ENCODE measurements around the gene LIM2. TPM values are rescaled to one million over a fixed set of nuclear protein-coding genes. Genes with fewer than 3 reads are reported as not detected.
A peak's percentile ranks its signal among the peaks of the same experiment; 100 is the strongest.

LIM2 gene
- polyA plus RNA-seq, 3 donors from 2014 or later = 19.2 to 40.0 (median 37.9) TPM

- Mint-ChIP-seq H3K27me3 (ENCODE audit: low read depth in 3 of 3) (peaks cover 0 to 4% (median 0%) of the 10 kb centered on the region in 3 donors), H3K4me3 (no peak overlapping the region), H3K27ac (no peak overlapping the region), H3K9me3 (peaks cover 0 to 1% (median 0%) of the 10 kb centered on the region in 6 donors), H3K36me3 (peaks cover 8 to 25% (median 23%) of the 10 kb centered on the region in 3 donors), H3K4me1 (peaks cover 0 to 2% of the 10 kb centered on the region in 2 donors)
- no peak for DNase-seq
Observed at GRCh38 chr19:51354103-51354741, 33.6 kb downstream of the LIM2 start.

- H3K36me3 Mint-ChIP-seq = peaks cover 8 to 25% (median 23%) of the 10 kb centered on the region in 3 donors
- H3K4me1 Mint-ChIP-seq = peaks cover 0 to 2% of the 10 kb centered on the region in 2 donors
- no peak overlapping the region for H3K27ac Mint-ChIP-seq
- no peak for DNase-seq
- H3K4me3 Mint-ChIP-seq = no peak overlapping the region
- peaks cover 0 to 6% (median 0%) of the 10 kb centered on the region in 3 donors for H3K27me3 Mint-ChIP-seq (ENCODE audit: low read depth in 3 of 3)
- no peaks in the 10 kb centered on the region for H3K9me3 Mint-ChIP-seq
Observed at GRCh38 chr19:51352783-51353360, 34.9 kb downstream of the LIM2 start.

- peaks cover 0 to 4% (median 0%) of the 10 kb centered on the region in 3 donors for H3K27me3 Mint-ChIP-seq (ENCODE audit: low read depth in 3 of 3)
- H3K4me1 Mint-ChIP-seq = peaks cover 0 to 2% of the 10 kb centered on the region in 2 donors
- no peak overlapping the region for H3K27ac Mint-ChIP-seq
- peaks cover 11 to 27% (median 25%) of the 10 kb centered on the region in 3 donors for H3K36me3 Mint-ChIP-seq
- no peak overlapping the region for H3K4me3 Mint-ChIP-seq
- no peaks in the 10 kb centered on the region for H3K9me3 Mint-ChIP-seq
- DNase-seq = no peak
Observed at GRCh38 chr19:51351266-51351990, 36.3 kb downstream of the LIM2 start.

DNA sequence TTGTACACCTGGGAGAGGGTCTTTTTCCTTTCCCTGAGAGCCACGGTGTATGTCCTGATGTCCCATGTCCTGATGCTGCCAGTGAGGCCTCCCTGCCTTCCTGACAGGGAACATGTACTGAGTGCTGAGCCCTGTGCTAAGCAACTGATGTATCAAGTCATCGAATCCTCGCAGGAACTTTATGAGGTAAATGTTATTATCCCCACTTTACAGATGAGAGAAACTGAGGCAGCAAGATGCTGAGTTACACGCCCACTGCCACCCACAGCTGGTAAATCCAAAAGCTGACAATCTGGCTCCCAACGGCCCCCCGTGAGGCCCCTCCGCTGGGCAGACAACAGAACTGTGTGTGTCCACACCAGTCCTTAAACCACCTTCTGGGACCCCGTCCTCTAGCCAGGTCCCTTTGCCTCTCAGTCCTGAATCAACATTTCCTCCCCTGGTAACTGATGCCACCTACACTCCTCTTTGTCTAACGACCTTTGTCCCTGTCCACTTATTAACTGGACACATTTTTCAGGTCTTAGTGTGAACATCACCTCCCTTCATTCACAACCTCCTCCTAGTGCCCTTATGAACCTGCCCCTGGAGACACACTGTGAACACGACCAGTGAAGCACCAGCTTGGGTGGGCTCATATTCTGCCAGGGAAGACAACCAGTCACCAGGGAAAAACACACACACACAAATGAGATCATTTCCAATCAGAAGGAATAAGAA lies 40.4 kb downstream of the LIM2 start:
- Mint-ChIP-seq H3K4me3 (no peak overlapping the region), H3K27me3 (ENCODE audit: low read depth in 3 of 3) (peaks cover 0 to 4% (median 0%) of the 10 kb centered on the region in 3 donors), H3K4me1 (no peaks in the 10 kb centered on the region), H3K27ac (no peak overlapping the region), H3K9me3 (no peaks in the 10 kb centered on the region), H3K36me3 (peaks cover 11 to 29% (median 25%) of the 10 kb centered on the region in 3 donors)
- DNase-seq = no peak

GRCh38 chr19:51346742-51347141 lies 41.0 kb downstream of the LIM2 start:
- H3K27me3 Mint-ChIP-seq (ENCODE audit: low read depth in 3 of 3) = peaks cover 0 to 2% (median 0%) of the 10 kb centered on the region in 3 donors
- H3K36me3 Mint-ChIP-seq = peaks cover 6 to 23% (median 19%) of the 10 kb centered on the region in 3 donors
- no peaks in the 10 kb centered on the region for H3K4me1 Mint-ChIP-seq
- no peaks in the 10 kb centered on the region for H3K9me3 Mint-ChIP-seq
- no peak overlapping the region for H3K27ac Mint-ChIP-seq
- DNase-seq = no peak
- no peak overlapping the region for H3K4me3 Mint-ChIP-seq

DNA sequence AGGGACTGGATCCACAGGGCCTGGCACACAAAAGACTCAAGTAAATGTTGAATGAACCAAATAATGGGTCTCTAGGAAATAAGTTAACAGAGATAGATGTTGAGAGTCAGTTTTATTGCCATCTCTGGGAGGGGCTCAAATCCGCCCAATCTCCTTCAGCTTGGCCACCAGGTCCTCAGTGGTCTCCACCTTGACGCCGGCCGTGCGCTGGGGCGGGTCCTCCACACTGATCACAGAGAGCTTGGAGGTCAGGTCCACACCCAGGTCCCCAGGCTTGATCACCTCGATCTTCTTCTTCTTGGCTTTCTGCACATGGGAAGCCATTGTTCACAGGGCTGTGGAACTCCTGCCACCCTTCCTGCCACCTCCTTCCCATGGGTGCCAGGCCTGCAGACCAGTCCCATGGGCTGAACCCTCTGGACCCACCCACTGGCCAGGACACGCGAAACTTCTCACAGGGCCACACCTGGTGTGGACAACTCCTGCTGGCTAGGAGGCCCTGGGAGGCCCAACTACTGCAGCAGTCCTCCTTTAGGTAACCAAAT lies 42.6 kb downstream of the LIM2 start:
- H3K4me1 Mint-ChIP-seq = peaks cover 0 to 2% of the 10 kb centered on the region in 2 donors
- H3K27me3 Mint-ChIP-seq (ENCODE audit: low read depth in 3 of 3) = peaks cover 0 to 3% (median 2%) of the 10 kb centered on the region in 3 donors

GRCh38 chr19:51342631-51343569 lies 44.9 kb downstream of the LIM2 start:
- Mint-ChIP-seq H3K27ac (peak overlapping the region in 2 of 6 donors; percentile 26 to 55), H3K9me3 (no peaks in the 10 kb centered on the region), H3K36me3 (peaks cover 4 to 12% (median 9%) of the 10 kb centered on the region in 3 donors), H3K4me1 (peaks cover 15 to 16% of the 10 kb centered on the region in 2 donors), H3K4me3 (peak overlapping the region in 3 of 5 donors; percentile 7 to 22 (median 7)), H3K27me3 (ENCODE audit: low read depth in 3 of 3) (peaks cover 0 to 8% (median 5%) of the 10 kb centered on the region in 3 donors)
- DNase-seq = no peak

More for the DNA sequence above, 42.6 kb downstream of the LIM2 start:
- Mint-ChIP-seq H3K4me3 (no peak overlapping the region), H3K36me3 (peaks cover 4 to 13% (median 12%) of the 10 kb centered on the region in 3 donors), H3K9me3 (no peaks in the 10 kb centered on the region), H3K27ac (no peak overlapping the region)
- no peak for DNase-seq

DNA sequence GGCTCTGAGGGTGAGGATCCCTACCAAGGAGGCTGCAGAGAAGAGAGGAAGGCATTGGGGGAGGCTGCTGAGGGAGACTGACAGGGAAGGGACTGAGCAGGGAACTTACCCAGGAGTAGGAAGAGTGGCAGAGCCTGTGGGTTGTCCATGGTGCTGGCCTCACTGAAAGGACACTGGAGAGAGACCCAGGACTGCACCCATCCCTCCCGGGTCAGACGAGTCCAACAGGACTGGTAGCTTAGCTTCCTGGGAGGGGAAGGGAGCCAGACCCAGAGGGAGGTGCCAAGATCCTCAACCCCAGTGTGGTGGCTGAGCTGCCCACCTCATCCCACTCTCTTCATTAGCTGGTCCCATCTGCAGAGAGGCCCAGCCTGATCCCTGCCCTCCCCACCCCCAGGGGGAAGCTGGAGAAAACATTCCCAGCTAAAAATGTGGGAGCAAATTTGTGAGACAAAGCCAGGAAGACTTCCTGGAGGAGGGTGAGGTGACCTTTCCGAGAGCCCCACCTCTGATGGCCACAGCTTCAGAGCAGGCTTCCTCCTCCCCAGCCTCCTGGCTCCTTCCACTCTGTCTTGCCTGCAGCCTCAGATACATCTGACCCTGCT lies 45.7 kb downstream of the LIM2 start, which contains the start of gene VSIG10L:
VSIG10L (minus strand) TSS at position 164 of the 605 bp plus-strand sequence; CDS start at position 149, 15 bp downstream.
- Mint-ChIP-seq H3K27ac (peak within 1 kb of the TSS in 5 of 6 donors; percentile 30 to 61 (median 39)), H3K27me3 (ENCODE audit: low read depth in 3 of 3) (peaks cover 0 to 8% (median 5%) of the 10 kb centered on the region in 3 donors), H3K4me1 (peaks cover 15 to 16% of the 10 kb centered on the region in 2 donors), H3K9me3 (no peaks in the 10 kb centered on the region), H3K4me3 (peak within 1 kb of the TSS; percentile 63 to 80 (median 67)), H3K36me3 (peaks cover 0 to 5% (median 4%) of the 10 kb centered on the region in 3 donors)
- no peak for DNase-seq

DNA sequence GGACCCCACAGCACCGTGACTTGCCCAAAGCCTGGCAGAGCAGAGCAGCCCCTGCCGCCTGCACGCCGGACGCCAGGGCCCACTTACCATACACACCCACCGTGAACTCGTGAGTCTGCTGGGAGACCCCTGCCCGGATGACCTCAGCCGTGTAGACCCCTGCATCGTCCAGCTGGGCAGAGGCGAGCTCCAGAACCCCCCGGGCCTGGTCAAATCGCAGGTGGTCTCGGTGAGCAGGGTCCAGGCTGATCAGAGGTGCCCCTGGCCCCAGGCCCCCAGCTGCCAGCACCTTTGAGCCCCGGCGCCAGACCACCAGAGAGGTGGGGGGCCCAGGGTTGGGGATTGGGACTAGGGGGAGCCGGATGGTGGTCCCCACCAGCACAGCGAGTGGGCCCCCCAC lies 46.7 kb downstream of the LIM2 start:
- Mint-ChIP-seq H3K4me3 (peak overlapping the region; percentile 59 to 80 (median 67)), H3K27ac (peak overlapping the region in 2 of 6 donors; percentile 39 to 61), H3K36me3 (peaks cover 0 to 5% (median 4%) of the 10 kb centered on the region in 3 donors), H3K4me1 (peaks cover 15 to 16% of the 10 kb centered on the region in 2 donors), H3K27me3 (ENCODE audit: low read depth in 3 of 3) (peaks cover 0 to 8% (median 5%) of the 10 kb centered on the region in 3 donors), H3K9me3 (no peaks in the 10 kb centered on the region)
- no peak for DNase-seq

DNA sequence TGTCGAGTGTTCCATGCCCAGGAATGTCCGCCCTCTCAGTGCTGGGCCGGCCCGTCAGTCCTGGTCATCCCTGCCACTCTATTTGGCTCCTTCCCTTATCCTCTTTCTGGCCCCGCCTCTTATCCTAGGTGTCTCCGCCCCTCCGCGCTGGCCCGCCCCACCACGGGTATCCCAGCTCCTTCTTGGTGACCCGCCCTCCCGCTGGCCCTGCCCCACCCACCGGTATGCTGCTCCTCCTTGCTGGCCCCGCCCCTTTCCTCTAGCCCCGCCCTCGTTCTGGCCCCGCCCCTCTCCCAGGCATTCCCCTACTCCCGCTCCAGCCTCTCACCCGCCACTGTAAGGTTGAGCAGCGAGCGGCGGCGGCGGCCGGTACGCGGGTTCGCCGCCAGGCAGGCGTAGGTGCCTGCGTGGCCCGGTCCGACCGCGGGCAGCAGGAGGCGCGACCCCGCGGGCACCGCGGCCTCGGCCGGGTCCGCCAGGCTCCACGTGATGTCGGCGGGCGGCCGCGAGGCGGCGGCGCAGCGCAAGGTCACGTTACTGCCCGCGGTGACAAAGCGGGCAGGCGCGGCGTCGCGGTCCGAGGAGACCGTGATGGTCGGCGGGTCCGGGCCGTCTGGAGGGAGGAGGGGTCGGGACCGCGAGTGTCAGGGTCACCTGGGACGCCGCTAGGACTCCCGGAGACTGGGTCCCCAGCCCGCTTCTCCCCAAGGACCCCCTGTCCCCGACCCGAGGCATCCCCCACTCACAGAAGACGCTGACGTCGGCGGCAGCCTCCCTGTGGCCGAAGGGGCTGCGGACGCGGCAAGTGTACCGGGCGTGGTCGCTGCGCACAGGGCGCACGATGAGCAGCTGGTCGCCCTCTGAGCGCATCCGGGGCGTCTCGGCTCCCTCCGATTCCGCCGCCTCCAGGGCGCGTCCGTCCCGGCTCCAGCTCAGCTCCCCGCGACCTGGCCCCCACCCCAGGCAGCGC lies 47.8 kb downstream of the LIM2 start:
- DNase-seq = peak; percentile 72 to 75 (median 73)
- H3K27ac Mint-ChIP-seq = peak overlapping the region in 4 of 6 donors; percentile 79 to 87 (median 82)
- H3K4me3 Mint-ChIP-seq = peak overlapping the region; percentile 86 to 94 (median 88)
- H3K36me3 Mint-ChIP-seq = peaks cover 0 to 8% (median 3%) of the 10 kb centered on the region in 3 donors
- H3K9me3 Mint-ChIP-seq = no peaks in the 10 kb centered on the region
- H3K4me1 Mint-ChIP-seq = peaks cover 15 to 16% of the 10 kb centered on the region in 2 donors
- H3K27me3 Mint-ChIP-seq (ENCODE audit: low read depth in 3 of 3) = peaks cover 0 to 8% (median 5%) of the 10 kb centered on the region in 3 donors

GRCh38 chr19:51339313-51339686 lies 48.5 kb downstream of the LIM2 start:
- H3K9me3 Mint-ChIP-seq = no peaks in the 10 kb centered on the region
- peaks cover 0 to 6% (median 0%) of the 10 kb centered on the region in 3 donors for H3K36me3 Mint-ChIP-seq
- peaks cover 15 to 16% of the 10 kb centered on the region in 2 donors for H3K4me1 Mint-ChIP-seq
- DNase-seq = no peak
- H3K27ac Mint-ChIP-seq = peak overlapping the region in 4 of 6 donors; percentile 79 to 87 (median 82)
- peak overlapping the region; percentile 86 to 94 (median 88) for H3K4me3 Mint-ChIP-seq
- H3K27me3 Mint-ChIP-seq (ENCODE audit: low read depth in 3 of 3) = peaks cover 0 to 8% (median 5%) of the 10 kb centered on the region in 3 donors

All from immature natural killer cell (primary cell).